Hematopoietic multipotent progenitor cell treated with erythropoietin and hydrocortisone succinate and interleukin-3 and kit ligand, for 15 days (in vitro differentiated cells): ENCODE measurements around the gene EXOC6B.

Experiments used
- DNase-seq: peaks from one replicate; pipeline ENCODE4 v3.0.0-alpha.2; 2015; ENCODE audit warnings: low spot score

Gene EXOC6B

DNA sequence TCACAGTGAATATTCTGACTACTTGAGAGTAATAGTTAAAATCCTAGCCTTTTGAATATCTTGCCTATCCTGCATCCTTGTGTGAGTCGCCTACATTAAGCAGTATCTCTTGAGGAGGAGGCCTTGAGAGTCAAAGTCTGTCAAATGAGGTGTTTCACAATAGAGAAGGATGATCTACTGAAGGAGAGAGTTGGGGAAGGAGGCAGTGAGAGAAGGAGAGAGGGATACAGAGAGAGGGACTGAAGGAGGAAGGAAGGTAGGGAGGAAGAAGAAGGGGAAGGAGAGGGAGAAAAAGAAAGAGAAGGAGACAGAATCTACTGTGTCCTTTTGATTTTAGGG, 554.6 kb downstream of the EXOC6B start:
- no peak for DNase-seq

DNA sequence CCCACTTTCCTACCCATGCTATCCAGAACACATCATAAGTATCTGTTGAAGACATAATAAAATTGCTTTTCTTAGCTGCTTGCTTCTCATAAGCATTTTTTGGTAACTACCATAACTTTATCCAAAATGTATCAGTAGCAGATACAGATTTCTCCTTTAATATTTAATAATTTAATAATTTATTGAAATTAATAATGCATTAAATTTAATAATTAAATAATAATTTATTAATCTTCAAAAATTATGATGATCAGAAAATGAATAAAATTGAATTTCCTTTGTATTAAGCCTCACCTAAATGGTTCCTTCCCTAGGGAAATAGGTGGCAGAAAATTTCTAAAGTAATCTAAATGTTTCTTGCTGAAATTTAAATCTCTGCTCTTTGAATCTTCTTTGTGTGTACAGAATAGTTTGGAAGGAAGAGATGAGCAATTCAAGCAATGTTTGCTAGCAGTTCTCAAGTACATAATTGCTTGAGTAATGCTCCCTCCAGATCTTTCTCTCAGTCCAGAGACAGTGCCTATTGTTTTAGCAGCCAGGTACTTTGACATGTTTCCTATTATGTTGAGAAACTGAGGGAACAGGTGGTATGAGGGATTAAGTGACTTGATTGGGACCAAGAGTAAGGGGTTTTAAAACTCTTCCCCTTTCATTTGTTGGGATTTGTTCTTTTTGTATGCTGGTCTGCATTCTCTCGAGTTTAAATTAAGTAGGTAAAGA, 555.1 kb downstream of the EXOC6B start:
- no peak for DNase-seq

DNA sequence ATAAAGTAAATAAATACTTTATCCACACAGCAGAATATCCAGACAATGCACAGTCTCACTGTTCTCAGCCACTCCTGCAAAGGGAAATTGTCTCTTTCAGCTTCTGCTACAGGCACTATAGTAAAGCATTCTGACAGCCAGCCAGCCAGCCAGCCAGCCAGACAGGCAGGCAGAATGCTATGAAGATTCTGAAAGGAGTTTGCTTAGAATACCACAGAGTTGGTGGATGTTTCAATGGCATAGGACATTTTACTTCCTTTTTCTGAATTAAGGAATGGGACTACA, 562.1 kb downstream of the EXOC6B start:
- no peak for DNase-seq

DNA sequence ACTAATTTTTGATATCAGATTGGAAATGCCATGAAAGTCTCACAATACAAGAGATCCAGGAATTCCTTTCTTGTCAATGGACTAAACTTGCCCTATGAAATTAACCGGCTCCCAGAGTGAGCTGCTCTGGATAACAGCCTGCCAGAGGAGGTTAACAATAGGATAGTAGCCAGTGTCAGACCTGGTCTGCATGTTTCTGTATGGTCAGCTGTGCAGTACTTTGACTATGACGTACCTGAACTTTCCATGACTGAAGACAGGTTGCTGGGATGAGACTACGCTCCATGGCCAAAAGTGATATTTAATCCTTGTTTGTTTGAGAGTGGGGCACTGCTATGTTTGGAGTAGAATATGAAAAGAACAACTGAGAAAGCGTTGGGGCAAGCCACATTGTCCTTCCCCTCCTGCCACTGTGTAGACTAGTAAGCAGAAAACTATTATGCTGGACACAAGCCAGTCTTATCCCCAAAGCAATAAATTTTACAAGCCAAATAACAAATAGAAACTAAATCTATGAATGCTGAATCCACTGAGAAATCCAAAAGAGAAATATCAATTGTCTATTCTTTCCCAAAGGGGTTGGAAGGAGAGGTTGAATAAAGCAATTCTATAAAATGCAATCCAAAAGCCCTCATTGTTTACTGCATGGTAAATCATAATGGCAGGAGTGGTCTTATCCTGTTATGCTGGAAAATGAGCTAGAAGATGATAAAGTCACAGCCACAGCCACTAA, 562.6 kb downstream of the EXOC6B start:
- DNase-seq, result no peak

DNA sequence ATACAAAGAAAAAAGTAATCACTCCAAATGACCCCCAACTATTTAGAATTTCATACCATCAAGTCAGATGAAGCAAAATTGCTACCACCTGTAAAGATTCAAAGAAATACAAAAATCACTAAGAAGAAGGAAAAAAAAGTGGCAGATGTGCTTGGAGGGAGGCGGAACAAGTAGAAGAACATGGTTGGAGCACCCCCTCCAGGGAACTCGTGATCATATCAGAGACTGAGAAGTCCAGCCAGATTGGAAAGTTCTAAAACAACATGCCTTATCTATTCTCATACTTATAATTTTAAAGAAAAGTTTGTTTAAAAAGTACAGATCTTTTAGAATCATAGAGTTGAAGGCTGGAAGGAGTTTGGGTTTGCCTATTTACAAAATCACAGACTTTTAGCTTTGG, 564.8 kb downstream of the EXOC6B start:
- DNase-seq, result no peak

DNA sequence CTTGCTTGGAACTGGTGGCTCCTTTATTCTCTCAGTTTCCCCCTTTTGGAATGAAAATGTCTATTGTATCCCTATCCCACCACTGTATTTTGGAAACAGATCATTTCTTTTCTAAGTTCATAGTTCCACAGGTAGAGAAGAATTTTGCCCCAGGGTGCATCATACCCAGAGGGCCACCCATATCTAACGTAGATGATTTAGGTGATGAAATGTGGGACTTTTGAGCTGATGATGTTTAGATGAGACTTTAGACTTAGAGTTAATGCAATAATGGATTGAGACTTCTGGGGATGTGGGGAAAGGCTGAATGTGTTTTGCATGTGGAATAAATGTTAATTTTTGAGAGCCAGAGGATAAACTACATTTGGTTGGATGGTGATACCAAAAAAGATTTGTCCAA, 570.3 kb downstream of the EXOC6B start:
- no peak for DNase-seq

DNA sequence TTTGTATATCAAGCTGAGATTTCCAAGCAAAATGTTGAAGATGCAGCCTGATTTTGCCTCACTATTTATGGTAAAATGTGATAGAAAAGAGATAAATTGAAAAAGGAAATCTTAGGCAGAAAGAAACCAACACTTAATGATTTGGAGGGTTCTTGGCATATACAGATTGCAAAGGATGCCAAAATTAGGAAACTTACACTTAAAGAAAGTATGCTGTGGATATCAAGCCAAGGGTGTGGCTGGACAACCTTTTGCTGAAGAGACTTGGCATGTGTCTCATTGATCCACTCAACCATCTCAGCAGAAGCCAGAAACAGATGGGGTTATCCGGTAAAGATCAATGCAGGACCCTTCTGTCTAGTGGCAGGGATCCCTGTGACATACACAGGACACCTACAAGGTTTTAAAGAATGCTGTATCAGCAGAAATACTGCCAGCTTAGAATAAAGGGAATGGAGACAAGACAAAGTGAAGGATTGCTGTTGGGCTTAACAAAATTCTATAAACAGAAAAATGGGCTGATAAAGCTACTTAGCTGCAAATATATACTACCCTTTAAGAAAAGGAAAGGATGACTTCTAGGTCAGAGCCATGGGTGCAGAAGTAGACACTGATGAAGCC, 570.9 kb downstream of the EXOC6B start:
- DNase-seq, result no peak

DNA sequence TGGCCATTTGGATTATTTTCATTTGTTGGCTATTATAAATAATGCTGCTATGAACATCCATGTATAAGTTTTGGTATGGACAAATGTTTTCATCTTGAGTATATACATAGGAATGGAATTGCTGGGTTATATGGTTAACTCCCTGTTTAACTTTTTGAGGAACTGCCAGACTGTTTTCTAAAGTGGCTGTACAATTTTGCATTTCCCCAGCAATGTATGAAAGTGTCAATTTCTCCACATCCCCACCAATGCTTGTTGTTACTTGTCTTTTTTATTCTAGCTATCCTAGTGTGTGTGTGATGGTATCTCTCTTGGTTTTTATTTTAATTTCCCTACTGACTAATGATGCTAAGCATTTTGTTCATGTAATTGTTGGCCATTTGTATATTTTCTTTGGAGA, 587.5 kb downstream of the EXOC6B start:
- DNase-seq, result no peak

DNA sequence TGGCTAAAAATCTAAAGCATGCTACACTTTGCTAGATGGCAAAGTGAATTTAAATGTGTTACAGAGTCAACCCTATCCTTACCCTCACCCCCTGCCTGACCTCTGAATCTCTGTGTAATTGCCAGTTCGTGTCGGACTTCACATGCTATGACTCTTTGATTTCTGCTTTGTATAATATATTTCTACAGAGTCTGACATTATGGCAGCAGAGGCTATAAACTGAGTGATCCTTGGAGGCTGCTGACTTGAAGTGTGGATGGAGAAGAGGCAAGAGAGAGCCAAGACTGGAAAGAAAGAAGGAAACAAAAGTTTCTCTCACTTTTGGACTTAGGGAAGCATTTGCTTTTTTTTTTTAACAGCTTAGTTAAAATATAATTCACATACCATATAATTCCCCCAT, 588.3 kb downstream of the EXOC6B start:
- no peak for DNase-seq

DNA sequence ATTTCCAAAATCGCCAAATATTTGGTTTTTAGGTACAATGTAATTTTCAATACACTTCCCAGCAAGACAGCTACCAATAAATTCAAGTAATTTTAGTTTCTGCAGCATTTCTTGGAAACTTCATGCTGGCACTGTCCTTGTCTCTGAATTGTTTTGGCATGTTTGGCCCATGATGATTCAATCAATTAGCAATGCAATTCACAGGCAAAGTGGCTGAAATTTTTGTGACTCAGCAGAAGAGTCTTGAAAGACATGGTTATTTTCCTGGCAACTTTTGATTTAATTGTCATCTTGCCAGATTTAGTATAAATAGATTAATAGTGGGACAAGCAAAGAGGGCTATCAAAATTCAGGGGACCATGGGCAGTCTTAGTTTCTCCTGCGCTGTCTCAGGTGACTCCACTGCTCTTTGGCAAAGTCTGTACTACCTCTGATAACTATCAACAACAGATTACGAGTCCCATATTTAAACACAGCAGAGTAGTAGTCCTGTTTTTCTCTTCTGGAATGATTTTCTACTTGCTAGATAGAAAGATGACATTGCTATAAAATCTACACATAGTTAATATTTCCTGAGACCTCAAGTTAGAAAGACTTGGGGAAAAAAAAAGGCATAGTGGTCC, 589.3 kb downstream of the EXOC6B start:
- no peak for DNase-seq

DNA sequence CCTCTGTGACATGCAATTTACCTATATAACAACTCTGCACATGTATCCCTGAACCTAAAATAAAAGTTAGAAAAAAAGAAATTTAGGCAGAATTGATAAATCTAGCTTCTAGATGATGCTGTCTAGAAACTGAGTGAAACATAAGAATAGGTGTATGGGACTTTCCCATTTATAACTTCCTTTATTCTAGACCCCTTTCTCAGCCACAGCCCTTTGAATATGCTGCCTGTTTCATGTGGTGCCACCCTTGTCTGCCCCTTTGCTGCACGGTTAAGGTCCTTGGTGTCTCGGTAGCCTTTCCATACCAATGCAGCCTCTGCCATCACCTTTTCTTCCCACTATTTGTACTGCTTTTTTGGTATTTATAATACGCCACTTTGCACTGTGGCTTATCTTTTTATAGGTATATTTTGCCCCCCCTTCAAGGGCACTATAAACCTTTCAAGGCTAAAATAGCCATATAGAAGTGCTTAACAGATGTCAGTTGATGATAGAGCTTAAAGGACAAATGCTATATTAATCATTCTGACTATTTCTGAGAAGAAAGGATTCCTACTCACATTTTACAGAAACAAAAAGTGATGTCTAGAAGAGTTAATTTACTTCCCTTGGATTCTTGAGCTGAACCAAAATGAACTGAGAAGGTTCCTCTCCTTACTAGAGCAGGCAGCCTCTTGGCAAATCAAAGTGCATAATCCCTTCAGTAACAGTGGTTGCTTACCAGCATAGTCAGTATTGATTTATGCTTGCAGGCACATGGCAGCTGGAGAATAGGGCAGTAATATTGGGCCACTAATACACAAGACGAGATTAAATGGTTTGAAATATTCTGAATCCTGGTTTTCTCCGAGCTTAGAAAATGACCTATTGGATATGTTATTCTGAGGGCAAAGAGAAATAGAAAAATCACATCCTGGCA, 590.1 kb downstream of the EXOC6B start:
- DNase-seq, result no peak

DNA sequence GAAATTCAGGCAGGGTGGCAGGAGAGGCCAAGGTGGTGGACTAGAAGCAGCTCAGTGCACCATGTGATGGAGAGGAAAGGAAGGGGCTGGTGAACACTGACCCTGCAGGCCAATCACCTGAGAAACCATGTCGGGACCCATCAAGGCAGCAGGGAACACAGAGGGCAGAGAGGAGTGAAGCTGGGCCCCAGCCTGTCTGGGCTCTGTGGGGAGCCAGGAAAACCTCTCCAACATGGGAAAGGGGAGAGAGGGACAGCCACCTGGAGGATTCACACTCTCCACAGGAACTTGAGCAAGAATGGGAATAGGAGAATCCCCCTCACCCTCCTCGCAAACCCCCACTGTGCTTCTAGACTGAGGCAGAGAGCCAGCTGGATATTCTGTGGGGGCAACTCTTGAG, 592.6 kb downstream of the EXOC6B start:
- no peak for DNase-seq

DNA sequence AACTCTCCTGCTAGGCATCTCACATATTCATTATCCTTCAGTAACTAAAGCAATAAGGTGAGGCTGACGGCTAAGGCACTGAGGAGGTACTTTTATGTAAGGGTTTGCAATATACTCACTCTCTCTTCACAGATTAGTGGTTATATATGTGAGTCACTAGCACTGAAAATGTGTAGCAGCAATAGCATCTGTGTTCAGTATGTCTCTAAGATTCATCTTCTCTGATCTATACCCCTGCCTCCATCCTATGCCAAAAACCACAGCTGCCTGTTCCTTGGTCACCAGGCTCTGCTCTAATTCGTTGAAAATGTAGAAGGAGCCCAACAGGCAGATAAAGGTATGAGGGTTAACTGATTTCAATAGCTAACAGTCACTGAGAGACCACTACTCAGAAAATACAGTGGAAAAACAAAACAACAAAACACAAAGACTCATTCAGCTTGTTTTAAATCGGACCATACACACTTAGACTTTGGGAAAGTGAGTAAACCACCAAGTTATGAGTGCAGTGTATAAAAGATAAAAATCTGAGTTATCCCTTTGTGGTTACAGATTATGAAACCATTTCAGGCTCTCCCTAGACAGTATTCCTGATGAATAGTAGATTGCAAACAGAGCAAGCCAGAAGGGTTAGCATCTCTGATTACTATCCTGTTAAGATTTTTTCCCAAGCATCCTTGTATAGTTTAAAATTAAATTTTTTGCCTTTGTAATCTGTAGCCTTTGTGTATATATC, 602.8 kb downstream of the EXOC6B start:
- DNase-seq, result no peak

DNA sequence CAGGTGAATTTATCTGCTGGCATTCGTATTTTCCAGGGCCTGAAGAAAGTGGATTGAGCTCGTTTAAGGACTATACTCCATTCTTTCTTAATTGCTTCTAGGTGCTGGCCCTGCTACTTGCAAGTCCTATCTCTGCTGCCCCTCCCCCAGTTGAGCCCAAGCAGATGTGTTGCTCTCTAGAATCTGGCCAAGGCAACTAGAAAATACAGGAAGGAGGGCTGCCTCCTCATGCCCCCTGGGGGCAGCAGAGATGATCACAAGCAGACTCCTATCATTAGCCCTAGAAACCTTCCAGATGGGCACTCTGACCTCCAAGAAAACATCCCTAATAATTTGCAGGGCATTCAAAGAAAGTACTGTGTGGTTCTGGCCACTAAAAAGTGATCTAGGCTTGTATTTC, 605.7 kb downstream of the EXOC6B start:
- DNase-seq, result no peak

DNA sequence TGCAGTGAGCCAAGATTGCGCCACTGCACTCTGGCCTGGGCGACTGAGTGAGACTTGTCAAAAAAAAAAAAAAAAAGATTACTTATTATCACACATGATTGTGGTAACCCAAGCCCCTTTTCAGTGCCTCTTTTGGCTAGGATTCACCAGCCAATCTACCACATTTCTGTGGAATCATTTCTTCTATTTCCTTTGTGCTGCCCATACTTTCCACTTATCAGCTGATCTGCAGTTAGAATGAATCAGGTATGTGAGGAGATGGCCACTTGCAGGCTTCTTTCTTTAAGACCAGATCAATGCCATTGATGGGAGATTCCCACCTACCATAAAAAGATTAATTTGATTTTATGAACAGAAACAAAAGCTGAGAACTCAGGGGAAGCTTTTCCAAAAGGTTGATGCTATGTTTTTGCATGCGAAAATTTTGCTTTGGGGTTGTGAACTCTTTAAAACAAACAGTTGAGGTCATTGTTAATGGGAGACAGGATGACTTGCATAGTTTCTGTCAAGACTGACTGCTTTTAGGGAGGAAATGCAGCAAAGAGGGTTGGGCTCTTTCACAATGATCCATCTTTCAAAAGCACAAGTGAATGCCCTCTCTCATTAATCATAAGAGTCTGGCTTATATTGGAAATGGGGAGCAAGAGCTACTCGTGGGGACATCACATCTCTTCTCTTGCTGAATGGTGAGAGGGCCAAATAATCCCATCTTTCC, 611.2 kb downstream of the EXOC6B start:
- DNase-seq, result no peak

DNA sequence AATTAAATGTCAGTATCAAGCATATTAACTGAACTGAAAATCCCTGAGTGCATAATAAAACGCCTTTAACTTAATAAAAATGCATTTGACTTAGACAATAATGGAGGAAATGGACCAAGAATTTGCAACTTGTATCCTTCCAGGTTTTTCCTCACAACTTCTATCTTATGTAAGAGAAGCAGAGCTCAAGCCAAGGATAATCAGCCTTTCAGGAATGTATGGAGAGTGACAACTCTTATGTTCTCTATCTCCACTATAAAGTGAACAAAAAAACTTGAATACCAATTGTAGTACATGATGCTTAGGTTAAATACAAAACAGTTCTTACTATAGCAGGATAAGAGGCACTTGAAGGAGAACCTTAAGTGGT, 613.4 kb downstream of the EXOC6B start:
- no peak for DNase-seq

DNA sequence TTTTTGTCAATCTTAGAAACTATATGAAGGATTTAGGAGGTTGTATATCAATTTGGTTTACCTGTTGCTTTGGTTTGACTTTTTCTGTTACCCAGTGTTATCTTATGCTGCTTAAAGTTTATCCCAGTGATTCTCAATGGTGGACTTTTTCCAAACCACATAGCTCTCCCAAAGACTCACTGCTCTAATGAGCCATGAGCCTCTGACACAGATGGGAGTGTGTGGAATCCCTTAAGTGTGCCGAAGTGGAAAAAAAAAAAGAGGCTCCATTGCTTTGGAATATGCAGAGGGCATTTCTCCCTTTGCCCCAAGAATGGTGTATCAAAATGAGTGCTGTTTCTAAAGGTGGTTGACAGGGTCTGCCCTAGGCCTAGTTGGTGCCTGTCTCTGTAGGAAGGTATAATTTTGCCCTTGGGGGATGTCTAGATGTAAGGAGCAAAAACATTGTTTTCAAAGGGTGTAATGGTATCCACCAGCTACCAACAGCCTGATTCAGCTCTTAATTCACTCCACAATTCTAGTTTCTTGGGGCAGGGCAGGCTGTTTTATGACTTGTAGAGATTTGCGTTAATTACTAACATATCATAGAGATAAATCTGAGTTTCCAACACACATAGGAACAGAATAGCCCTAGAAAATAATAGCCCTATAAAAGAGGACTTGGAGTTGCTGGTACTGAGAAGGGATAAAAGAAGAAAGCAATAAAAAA, 613.9 kb downstream of the EXOC6B start:
- DNase-seq, result no peak

DNA sequence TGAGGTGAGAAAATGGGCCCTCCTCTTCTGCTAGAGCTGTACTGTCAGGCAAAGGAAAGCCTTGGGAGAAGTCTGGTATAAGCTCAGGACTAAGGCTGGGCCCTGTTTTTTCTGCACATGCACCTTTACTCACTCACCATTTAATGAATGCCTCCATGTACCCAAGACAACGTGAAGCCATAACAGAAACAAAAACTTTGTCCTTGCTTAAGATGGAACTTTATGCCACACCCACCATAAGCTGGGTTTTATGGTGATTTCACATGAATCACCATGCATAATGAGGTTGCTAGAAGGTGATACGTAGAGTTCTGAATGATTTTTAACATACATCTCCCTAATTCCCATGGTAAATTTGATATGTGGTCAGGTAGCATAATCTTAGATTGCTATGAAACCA, 614.5 kb downstream of the EXOC6B start:
- no peak for DNase-seq

DNA sequence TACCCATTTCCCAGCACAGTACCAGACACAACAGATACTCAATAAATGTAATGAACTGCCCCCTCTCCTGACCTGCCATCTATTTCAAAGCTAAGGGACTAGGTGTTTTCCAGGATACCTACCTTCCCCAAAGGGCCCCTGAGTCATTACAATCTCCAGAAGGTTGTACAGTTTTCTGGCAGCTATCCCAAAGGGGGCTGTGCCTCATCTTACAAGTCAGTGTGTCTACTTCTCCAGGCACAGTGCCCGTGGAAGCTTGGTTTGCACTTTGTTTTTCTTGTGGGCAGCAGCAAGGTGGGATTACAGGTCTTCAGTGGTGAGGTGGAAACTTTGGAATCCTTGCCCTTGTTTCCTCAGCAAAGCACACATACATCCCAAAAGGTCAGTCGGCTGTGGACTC, 615.4 kb downstream of the EXOC6B start:
- no peak for DNase-seq

DNA sequence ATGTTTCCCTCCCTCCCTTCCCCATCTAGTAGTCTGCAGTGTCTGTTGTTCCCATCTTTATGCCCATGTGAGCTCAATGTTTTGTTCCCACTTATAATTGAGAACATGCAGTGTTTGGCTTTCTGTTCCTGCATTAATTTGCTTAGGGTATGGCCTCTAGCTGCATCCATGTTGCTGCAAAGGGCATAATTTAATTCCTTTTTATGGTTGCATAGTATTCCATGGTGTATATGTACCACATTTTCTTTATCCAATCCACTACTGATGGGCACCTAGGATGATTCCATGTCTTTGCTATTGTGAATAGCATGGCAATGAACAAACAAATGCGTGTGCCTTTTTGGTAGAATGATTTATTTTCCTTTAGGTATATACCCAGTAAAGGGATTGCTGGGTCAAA, 617.6 kb downstream of the EXOC6B start:
- no peak for DNase-seq
